HCT116 (cell line): Measurements from ENCODE around the gene BCO2.

Experiments
- CEBPB ChIP-seq: IDR thresholded peaks from 2 replicates; pipeline ENCODE4 v1.6.1; 2012; ENCODE audit warnings: low read depth
- CTCF ChIP-seq, 3 experiments: fragments of 200-600 bp in 1 of 3; sonication (generic) in 1 of 3; IDR thresholded peaks in 2 of 3; conservative IDR thresholded peaks in 1 of 3; 2 replicates each; pipeline ENCODE4 v1.5.1; 2012 to 2017; ENCODE audit warnings: low read depth in 2 of 3, low read length in 2 of 3, antibody characterized with exemption in 1 of 3, borderline replicate concordance in 1 of 3, control low read depth in 1 of 3, mild to moderate bottlenecking in 1 of 3, mixed read lengths in 1 of 3, mixed run types in 1 of 3, moderate library complexity in 1 of 3; ENCODE audit not compliant: insufficient read depth in 1 of 3
- EGR1 ChIP-seq: IDR thresholded peaks from 2 replicates; pipeline ENCODE4 v1.6.1; 2012; ENCODE audit warnings: low read depth
- FOSL1 ChIP-seq: IDR thresholded peaks from 2 replicates; pipeline ENCODE4 v1.6.1; 2012; ENCODE audit warnings: low read depth
- POLR2A ChIP-seq: IDR thresholded peaks from 2 replicates; pipeline ENCODE4 v1.7.0; 2011; ENCODE audit warnings: borderline replicate concordance; ENCODE audit not compliant: insufficient read depth, insufficient read length; ENCODE audit errors: extremely low read depth
- SP1 ChIP-seq: IDR thresholded peaks from 2 replicates; pipeline ENCODE4 v1.6.1; 2012; ENCODE audit warnings: low read depth
- TCF7L2 ChIP-seq: IDR thresholded peaks from 2 replicates; pipeline ENCODE4 v1.7.0; 2011; ENCODE audit warnings: borderline replicate concordance, inconsistent platforms; ENCODE audit not compliant: insufficient read depth, insufficient read length; ENCODE audit errors: extremely low read depth
- YY1 ChIP-seq: IDR thresholded peaks from 2 replicates; pipeline ENCODE4 v1.6.1; 2011; ENCODE audit warnings: low read length, low read depth, moderate library complexity, mild to moderate bottlenecking; ENCODE audit not compliant: insufficient replicate concordance; ENCODE audit errors: extremely low read depth
- ZNF274 ChIP-seq: fragments of 200-500 bp; sonication (Bioruptor generic); IDR thresholded peaks from 2 replicates; pipeline ENCODE4 v1.6.1; 2014; ENCODE audit warnings: mild to moderate bottlenecking, low read depth, low read length, inconsistent platforms

GRCh38 chr11:112161012-112161411 is 14.3 kb upstream of the BCO2 start:
- TF ChIP-seq CTCF (IDR thresholded peaks at IDR 0.05 in 2 of 3, conservative IDR thresholded peaks at IDR 0.05 in 1 of 3; ENCODE audit: borderline replicate concordance in 1 of 3, insufficient read depth in 1 of 3, low read depth in 2 of 3, low read length in 2 of 3) (no peak), POLR2A (no peak), YY1 (no peak), FOSL1 (no peak), CEBPB (no peak), EGR1 (no peak), ZNF274 (no peak), TCF7L2 (no peak), SP1 (no peak)
